ENCODE results near the gene BUD23. TPM values are rescaled to one million over a fixed set of nuclear protein-coding genes. Genes with fewer than 3 reads are reported as not detected.

BUD23 gene
- total RNA-seq, 1 donor from 2014 or later: 42.4 TPM

DNA sequence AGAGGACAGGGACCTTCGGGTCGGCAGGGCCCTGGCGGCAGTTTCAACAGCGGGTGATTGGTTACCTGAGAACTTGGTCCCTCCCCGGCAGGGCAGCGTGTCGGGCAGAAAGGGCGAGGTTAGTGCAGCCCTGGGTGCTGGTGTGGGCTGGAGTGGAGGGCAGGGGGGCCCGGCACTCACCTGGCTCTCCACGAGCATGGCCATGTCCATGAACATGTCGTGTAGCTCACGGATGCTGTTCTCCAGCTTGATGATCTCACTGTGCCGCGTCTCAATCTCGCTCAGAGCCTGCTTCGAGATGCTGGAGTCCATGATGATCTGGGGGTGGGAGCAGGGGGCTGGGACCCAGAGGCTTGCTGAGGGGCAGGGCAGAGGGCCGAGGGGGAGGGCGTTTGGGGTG is 19.3 kb downstream of the BUD23 start:
- Histone ChIP-seq H3K4me1 (peaks cover 17% of the 10 kb centered on the region), H3K27me3 (ENCODE audit: low read depth) (no peaks in the 10 kb centered on the region), H3K4me3 (no peak overlapping the region), H3K9me3 (no peaks in the 10 kb centered on the region), H3K36me3 (peaks cover 22% of the 10 kb centered on the region), H3K27ac (no peak overlapping the region)
- TF ChIP-seq, protein P1, sequence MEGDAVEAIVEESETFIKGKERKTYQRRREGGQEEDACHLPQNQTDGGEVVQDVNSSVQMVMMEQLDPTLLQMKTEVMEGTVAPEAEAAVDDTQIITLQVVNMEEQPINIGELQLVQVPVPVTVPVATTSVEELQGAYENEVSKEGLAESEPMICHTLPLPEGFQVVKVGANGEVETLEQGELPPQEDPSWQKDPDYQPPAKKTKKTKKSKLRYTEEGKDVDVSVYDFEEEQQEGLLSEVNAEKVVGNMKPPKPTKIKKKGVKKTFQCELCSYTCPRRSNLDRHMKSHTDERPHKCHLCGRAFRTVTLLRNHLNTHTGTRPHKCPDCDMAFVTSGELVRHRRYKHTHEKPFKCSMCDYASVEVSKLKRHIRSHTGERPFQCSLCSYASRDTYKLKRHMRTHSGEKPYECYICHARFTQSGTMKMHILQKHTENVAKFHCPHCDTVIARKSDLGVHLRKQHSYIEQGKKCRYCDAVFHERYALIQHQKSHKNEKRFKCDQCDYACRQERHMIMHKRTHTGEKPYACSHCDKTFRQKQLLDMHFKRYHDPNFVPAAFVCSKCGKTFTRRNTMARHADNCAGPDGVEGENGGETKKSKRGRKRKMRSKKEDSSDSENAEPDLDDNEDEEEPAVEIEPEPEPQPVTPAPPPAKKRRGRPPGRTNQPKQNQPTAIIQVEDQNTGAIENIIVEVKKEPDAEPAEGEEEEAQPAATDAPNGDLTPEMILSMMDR (IDR thresholded peaks at IDR 0.05): no peak
- DNase-seq (no peak), ATAC-seq (no peak)
- intact Hi-C loops (cut with DNase I): no loop called here

DNA sequence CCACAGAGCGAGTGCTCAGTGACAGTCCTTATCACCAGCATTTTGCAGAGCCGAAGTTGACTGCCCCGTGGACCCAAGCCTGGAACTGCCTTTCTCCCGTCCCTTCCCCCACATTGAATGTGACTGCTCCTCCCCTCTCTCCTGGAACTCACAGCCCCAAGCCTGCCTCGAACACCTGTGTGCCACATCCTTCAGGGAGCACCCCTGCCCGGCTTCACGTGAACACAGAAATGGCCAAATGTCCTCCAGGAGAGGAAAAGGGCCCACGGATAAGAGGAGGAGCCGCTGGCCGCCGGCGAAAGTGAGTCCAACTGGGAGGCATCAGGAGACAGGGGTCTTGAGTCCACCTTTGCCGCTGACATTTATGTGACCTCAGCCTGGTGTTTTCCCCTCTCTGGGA is 19.8 kb downstream of the BUD23 start:
- Histone ChIP-seq H3K4me3 (no peak overlapping the region), H3K27ac (no peak overlapping the region), H3K4me1 (peaks cover 17% of the 10 kb centered on the region), H3K27me3 (ENCODE audit: low read depth) (no peaks in the 10 kb centered on the region), H3K9me3 (no peaks in the 10 kb centered on the region), H3K36me3 (peaks cover 17% of the 10 kb centered on the region)
- intact Hi-C loops (cut with DNase I): no loop called here
- DNase-seq (no peak), ATAC-seq (no peak)
- TF ChIP-seq, protein P1 (IDR thresholded peaks at IDR 0.05): no peak

DNA sequence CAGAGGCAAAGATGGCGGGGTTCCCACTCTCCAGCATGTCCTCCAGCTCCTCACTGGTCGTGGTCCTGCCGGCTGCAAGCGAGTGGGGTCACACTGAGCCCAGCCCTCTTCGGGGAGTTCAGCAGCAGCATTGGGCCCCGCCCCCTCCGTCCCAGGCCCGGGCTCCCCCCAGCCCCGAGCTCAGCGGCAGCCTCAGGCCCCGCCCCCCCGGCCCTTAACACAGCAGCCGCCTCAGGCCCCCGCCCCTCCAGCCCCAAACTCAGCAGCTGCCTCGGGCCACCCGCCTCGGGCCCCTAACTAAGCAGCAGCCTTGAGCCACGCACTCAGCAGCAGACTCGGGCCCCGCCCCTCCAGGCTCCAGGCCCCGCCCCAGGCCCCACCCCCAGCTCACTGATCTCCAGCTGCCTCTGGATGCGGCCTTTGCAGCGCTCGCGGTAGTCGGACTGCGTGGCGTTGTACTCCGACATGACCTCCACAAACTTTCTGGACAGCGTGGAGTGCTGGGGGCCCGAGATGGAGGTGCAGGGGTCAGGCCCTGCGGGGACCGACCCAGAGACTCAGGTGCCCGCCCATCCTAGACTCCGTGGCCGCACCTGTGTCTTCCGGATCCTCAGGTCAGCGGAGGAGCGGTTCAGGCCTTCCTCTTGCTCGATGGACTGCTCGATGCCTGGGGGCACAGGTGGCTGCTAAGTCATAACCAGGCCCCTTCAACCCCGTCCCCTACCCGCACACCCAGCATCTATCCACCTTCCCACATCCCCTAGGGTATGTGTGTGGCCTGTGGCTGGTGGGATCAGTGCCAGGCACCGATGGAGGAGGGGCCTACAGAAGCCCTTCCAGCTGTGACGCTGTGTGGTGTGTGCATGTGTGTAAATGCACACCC is 20.6 kb downstream of the BUD23 start:
- intact Hi-C loops (cut with DNase I): no loop called here
- TF ChIP-seq, protein P1 (IDR thresholded peaks at IDR 0.05): no peak
- DNase-seq: peak; percentile 65
- Histone ChIP-seq H3K27ac (no peak overlapping the region), H3K36me3 (peaks cover 9% of the 10 kb centered on the region), H3K4me3 (peak overlapping the region; percentile 25), H3K4me1 (peaks cover 17% of the 10 kb centered on the region), H3K9me3 (no peaks in the 10 kb centered on the region), H3K27me3 (ENCODE audit: low read depth) (no peaks in the 10 kb centered on the region)
- ATAC-seq: peak; percentile 64 to 81

DNA sequence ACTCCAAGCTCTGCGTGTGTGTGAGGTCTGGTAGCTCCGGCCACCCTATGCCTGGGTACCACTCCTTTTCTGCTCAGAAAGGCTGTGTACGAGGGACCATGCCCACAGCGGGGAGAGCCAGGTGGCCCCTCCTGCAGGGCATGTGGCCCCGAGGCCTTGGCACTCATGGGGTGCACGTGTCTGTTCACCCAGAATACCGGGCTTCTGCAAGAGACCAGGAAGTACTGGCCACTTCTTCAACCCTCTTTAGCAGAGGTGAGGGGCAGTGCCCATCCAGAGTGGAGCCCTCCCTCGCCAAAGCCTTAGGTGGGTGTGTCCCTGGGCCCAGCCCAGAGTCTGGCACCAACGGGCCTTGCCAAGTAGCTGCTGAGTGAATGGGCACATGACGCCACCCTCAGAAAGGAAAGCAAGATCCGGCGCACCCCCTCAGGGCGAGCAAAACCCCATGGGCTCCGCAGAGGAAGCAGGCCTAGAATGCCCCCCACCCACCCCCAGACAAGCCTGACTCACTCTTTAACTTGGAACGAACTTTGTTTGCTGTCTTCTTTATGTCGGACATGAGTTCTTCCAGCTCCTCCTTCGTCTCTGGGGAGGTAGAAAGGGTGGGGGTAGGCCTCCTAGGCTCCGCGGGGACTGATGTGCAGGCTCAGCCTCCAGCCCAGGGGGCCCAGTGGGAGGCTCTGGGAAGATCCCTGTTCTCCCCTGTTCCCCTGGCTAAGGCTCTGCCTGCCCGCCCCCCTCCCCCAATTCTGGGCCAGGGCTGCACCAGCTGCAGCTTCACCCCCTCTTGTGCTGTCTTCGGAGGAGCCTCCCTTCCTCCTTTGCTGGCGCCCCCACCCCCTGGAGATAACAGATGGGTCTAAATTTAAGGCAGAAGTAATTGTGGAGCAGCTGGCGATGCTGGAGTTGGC is 21.5 kb downstream of the BUD23 start:
- Histone ChIP-seq H3K4me1 (peaks cover 17% of the 10 kb centered on the region), H3K36me3 (peaks cover under 1% of the 10 kb centered on the region), H3K27ac (no peak overlapping the region), H3K27me3 (ENCODE audit: low read depth) (no peaks in the 10 kb centered on the region), H3K9me3 (no peaks in the 10 kb centered on the region), H3K4me3 (no peak overlapping the region)
- ATAC-seq (peak; percentile 73 to 77), DNase-seq (peak; percentile 65)
- intact Hi-C loops (cut with DNase I): no loop called here
- TF ChIP-seq, protein P1 (IDR thresholded peaks at IDR 0.05): no peak

DNA sequence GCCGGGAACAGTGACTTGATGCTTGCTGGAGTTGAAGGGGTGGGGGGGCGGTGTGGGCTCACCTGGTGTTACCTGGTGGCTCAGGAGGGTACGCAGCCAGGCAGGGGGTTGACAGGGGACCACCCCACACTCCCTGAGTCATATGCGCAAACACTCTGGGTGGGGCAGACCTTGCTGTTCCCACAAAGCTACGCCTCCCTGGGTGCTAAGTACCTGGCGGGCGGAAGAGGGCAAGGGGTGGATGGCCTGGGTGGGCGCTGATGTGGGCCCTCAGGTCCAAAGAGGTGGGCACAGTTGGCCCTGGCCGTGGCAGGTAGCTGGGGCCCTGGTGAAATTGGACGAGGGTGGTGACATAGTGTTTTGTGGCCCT is 22.1 kb downstream of the BUD23 start:
- H3K9me3 ChIP-seq: no peaks in the 10 kb centered on the region
- no peaks in the 10 kb centered on the region for H3K36me3 ChIP-seq
- no peak overlapping the region for H3K27ac ChIP-seq
- no peak for ATAC-seq
- TF ChIP-seq, protein P1 (IDR thresholded peaks at IDR 0.05): no peak
- H3K27me3 ChIP-seq (ENCODE audit: low read depth): no peaks in the 10 kb centered on the region
- intact Hi-C loops (cut with DNase I): no loop called here
- H3K4me3 ChIP-seq: no peak overlapping the region
- no peak for DNase-seq
- H3K4me1 ChIP-seq: peaks cover 17% of the 10 kb centered on the region

Data from lower lobe of right lung (tissue), 2 donors.